H1 (cell line): ENCODE measurements around the gene SLCO4A1. TPM values are rescaled to one million over a fixed set of nuclear protein-coding genes. Genes with fewer than 3 reads are reported as not detected.

Experiments used
- ATF2 ChIP-seq: IDR thresholded peaks from 2 replicates; pipeline ENCODE4 v1.6.1; 2012; ENCODE audit warnings: low read length, inconsistent platforms
- CHD7 ChIP-seq: fragments of 300-600 bp; sonication (generic); IDR thresholded peaks from 2 replicates; pipeline ENCODE4 v1.7.1; 2012; ENCODE audit warnings: low read length, moderate library complexity, mild to moderate bottlenecking, inconsistent platforms; ENCODE audit not compliant: insufficient replicate concordance
- CREB1 ChIP-seq: IDR thresholded peaks from 2 replicates; pipeline ENCODE4 v1.6.1; 2012; ENCODE audit warnings: inconsistent platforms
- MAX ChIP-seq: IDR thresholded peaks from 2 replicates; pipeline ENCODE4 v1.6.1; 2012; ENCODE audit warnings: inconsistent platforms
- RFX5 ChIP-seq: IDR thresholded peaks from 2 replicates; pipeline ENCODE4 v1.6.1; 2011; ENCODE audit warnings: low read depth, low read length, improper control_type of control experiment, borderline replicate concordance
- polyA plus RNA-seq, 7 experiments: library from polyadenylated mRNA; depleted of rRNA in 3 of 7; stranded (reverse) in 5 of 7; unstranded in 2 of 7; fragments of >200 nt in 5 of 7; fragments of 200-250 nt in 2 of 7; gene quantifications; 1 replicate in 5 of 7; 2 replicates in 1 of 7; 4 replicates in 1 of 7; pipeline versions ENCODE4 v1.2.1 to v1.2.3, GENCODE V29; 2011 to 2013; ENCODE audit warnings: missing spikeins in 2 of 7, mixed read lengths in 2 of 7
- total RNA-seq: library from RNA; stranded (reverse); fragmentation: NEBNext Ultra II Directional; extraction: Animal tissue kit (Norgen Biotek cat#: 25700); gene quantifications from 2 replicates; pipeline ENCODE4 v1.2.1, GENCODE V29; 2021

SLCO4A1 gene
- total and polyA plus RNA-seq, 2 of the 8 experiments (the other 6 are each of a cell fraction or from before 2014, with no cell fraction given), result 10.5 to 18.5 TPM

GRCh38 chr20:62662422-62662821, 20.1 kb downstream of the SLCO4A1 start (continued):
- TF ChIP-seq ATF2 (no peak), CHD7 (no peak), RFX5 (no peak), MAX (no peak), CREB1 (no peak)
